ENCODE measurements around the gene TFEB. TPM values are rescaled to one million over a fixed set of nuclear protein-coding genes. Genes with fewer than 3 reads are reported as not detected.

The TFEB gene
- polyA plus RNA-seq, 1 donor (not counting 4 experiments of a cell fraction or from before 2014, with no cell fraction given): 4.3 TPM

GRCh38 chr6:41743406-41744235, 8.2 kb upstream of the TFEB start:
- peaks cover 7% of the 10 kb centered on the region for H3K4me1 ChIP-seq (ENCODE audit: control insufficient read depth, extremely low read depth, insufficient read depth, low read length)
- TF ChIP-seq, protein P1, sequence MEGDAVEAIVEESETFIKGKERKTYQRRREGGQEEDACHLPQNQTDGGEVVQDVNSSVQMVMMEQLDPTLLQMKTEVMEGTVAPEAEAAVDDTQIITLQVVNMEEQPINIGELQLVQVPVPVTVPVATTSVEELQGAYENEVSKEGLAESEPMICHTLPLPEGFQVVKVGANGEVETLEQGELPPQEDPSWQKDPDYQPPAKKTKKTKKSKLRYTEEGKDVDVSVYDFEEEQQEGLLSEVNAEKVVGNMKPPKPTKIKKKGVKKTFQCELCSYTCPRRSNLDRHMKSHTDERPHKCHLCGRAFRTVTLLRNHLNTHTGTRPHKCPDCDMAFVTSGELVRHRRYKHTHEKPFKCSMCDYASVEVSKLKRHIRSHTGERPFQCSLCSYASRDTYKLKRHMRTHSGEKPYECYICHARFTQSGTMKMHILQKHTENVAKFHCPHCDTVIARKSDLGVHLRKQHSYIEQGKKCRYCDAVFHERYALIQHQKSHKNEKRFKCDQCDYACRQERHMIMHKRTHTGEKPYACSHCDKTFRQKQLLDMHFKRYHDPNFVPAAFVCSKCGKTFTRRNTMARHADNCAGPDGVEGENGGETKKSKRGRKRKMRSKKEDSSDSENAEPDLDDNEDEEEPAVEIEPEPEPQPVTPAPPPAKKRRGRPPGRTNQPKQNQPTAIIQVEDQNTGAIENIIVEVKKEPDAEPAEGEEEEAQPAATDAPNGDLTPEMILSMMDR (optimal IDR thresholded peaks at IDR 0.05 in 1 of 3, IDR thresholded peaks at IDR 0.05 in 1 of 3, conservative IDR thresholded peaks at IDR 0.05 in 1 of 3; ENCODE audit: extremely low read depth in 1 of 3, insufficient read depth in 2 of 3, low read length in 3 of 3): no peak
- no peak for TF ChIP-seq EZH2 (IDR thresholded peaks at IDR 0.05; ENCODE audit: low read length)

GRCh38 chr6:41741625-41742490, 6.5 kb upstream of the TFEB start:
- Histone ChIP-seq H3K9me3 (ENCODE audit: control insufficient read depth, low read depth, low read length) (no peaks in the 10 kb centered on the region), H3K79me2 (ENCODE audit: control insufficient read depth, insufficient read depth, low read length) (no peaks in the 10 kb centered on the region), H4K20me1 (ENCODE audit: control insufficient read depth, extremely low read depth, insufficient read depth, low read length) (no peaks in the 10 kb centered on the region), H3K9me1 (ENCODE audit: control insufficient read depth, extremely low read depth, insufficient read depth, low read length) (no peaks in the 10 kb centered on the region), H3K4me3 (ENCODE audit: control insufficient read depth in 2 of 3, extremely low read depth in 1 of 3, insufficient read depth in 2 of 3, low read depth in 1 of 3, low read length in 3 of 3) (no peak overlapping the region), H3K9ac (ENCODE audit: control insufficient read depth, extremely low read depth, insufficient read depth, low read length) (no peak overlapping the region), H2AFZ (ENCODE audit: control insufficient read depth, low read length) (no peak overlapping the region), H3K4me1 (ENCODE audit: control insufficient read depth, extremely low read depth, insufficient read depth, low read length) (peaks cover 7% of the 10 kb centered on the region), H3K4me2 (ENCODE audit: control insufficient read depth, extremely low read depth, insufficient read depth, low read depth, low read length) (no peak overlapping the region), H3K36me3 (ENCODE audit: control insufficient read depth in 2 of 2, extremely low read depth in 1 of 2, insufficient read depth in 2 of 2, low read length in 2 of 2) (no peaks in the 10 kb centered on the region), H3K27me3 (ENCODE audit: control insufficient read depth, extremely low read depth, insufficient read depth, low read length) (no peaks in the 10 kb centered on the region), H3K27ac (ENCODE audit: control insufficient read depth, insufficient read depth, low read length) (no peak overlapping the region)
- TF ChIP-seq, protein P1 (optimal IDR thresholded peaks at IDR 0.05 in 1 of 3, IDR thresholded peaks at IDR 0.05 in 1 of 3, conservative IDR thresholded peaks at IDR 0.05 in 1 of 3; ENCODE audit: extremely low read depth in 1 of 3, insufficient read depth in 2 of 3, low read length in 3 of 3): no peak
- FAIRE-seq (no peak), DNase-seq (ENCODE audit: low read depth, low spot score) (no peak)
- dilution Hi-C loops (cut with MboI; ENCODE audit: extremely low pct_ligation_motif_present, low sequenced_read_pairs): no loop called here

More at GRCh38 chr6:41743406-41744235, 8.2 kb upstream of the TFEB start:
- no peak overlapping the region for H3K4me2 ChIP-seq (ENCODE audit: control insufficient read depth, extremely low read depth, insufficient read depth, low read depth, low read length)
- no peaks in the 10 kb centered on the region for H4K20me1 ChIP-seq (ENCODE audit: control insufficient read depth, extremely low read depth, insufficient read depth, low read length)
- H3K27me3 ChIP-seq (ENCODE audit: control insufficient read depth, extremely low read depth, insufficient read depth, low read length): no peaks in the 10 kb centered on the region
- no peaks in the 10 kb centered on the region for H3K79me2 ChIP-seq (ENCODE audit: control insufficient read depth, insufficient read depth, low read length)
- H2AFZ ChIP-seq (ENCODE audit: control insufficient read depth, low read length): no peak overlapping the region
- DNase-seq (ENCODE audit: low read depth, low spot score) (no peak), FAIRE-seq (no peak)
- dilution Hi-C loops (cut with MboI; ENCODE audit: extremely low pct_ligation_motif_present, low sequenced_read_pairs): no loop called here
- no peaks in the 10 kb centered on the region for H3K9me1 ChIP-seq (ENCODE audit: control insufficient read depth, extremely low read depth, insufficient read depth, low read length)
- H3K27ac ChIP-seq (ENCODE audit: control insufficient read depth, insufficient read depth, low read length): no peak overlapping the region
- H3K9me3 ChIP-seq (ENCODE audit: control insufficient read depth, low read depth, low read length): no peaks in the 10 kb centered on the region
- H3K36me3 ChIP-seq (ENCODE audit: control insufficient read depth in 2 of 2, extremely low read depth in 1 of 2, insufficient read depth in 2 of 2, low read length in 2 of 2): no peaks in the 10 kb centered on the region
- no peak overlapping the region for H3K9ac ChIP-seq (ENCODE audit: control insufficient read depth, extremely low read depth, insufficient read depth, low read length)
- no peak overlapping the region for H3K4me3 ChIP-seq (ENCODE audit: control insufficient read depth in 2 of 3, extremely low read depth in 1 of 3, insufficient read depth in 2 of 3, low read depth in 1 of 3, low read length in 3 of 3)
